ENCODE measurements around the gene RUNDC3A.

The RUNDC3A gene

GRCh38 chr17:44314524-44314868, 6.1 kb downstream of the RUNDC3A start:
- H2AFZ ChIP-seq (ENCODE audit: low read length) = no peak overlapping the region
- peak overlapping the region; percentile 75; the same call in 1 of the 2 replicates for H3K4me2 ChIP-seq (ENCODE audit: low read length)
- H3K9ac ChIP-seq (ENCODE audit: low read length) = no peak overlapping the region
- no peaks in the 10 kb centered on the region for H3F3A ChIP-seq (ENCODE audit: insufficient read depth, low read length)
- TF ChIP-seq EZH2 (IDR thresholded peaks at IDR 0.05; ENCODE audit: borderline replicate concordance, low read length) (no peak), CTCF (IDR thresholded peaks at IDR 0.05; ENCODE audit: low read length) (no peak)
- peaks cover 9% of the 10 kb centered on the region for H3K4me1 ChIP-seq (ENCODE audit: insufficient read depth, low read length, severe bottlenecking)
- no peaks in the 10 kb centered on the region for H3K9me2 ChIP-seq (ENCODE audit: low read depth, low read length)
- H4K20me1 ChIP-seq (ENCODE audit: insufficient read depth, low read length) = no peaks in the 10 kb centered on the region
- H3K9me3 ChIP-seq (ENCODE audit: low read length) = no peaks in the 10 kb centered on the region
- no peaks in the 10 kb centered on the region for H3K79me2 ChIP-seq (ENCODE audit: insufficient read depth, low read length)
- peaks cover 6% of the 10 kb centered on the region; the same call in 1 of the 2 replicates for H3K27me3 ChIP-seq (ENCODE audit: insufficient read depth, low read length)
- peak overlapping the region; percentile 53 for H3K4me3 ChIP-seq (ENCODE audit: low read depth, low read length, poor library complexity, severe bottlenecking)
- no peak overlapping the region for H3K27ac ChIP-seq (ENCODE audit: low read depth, low read length, poor library complexity, severe bottlenecking)
- peaks cover 3% of the 10 kb centered on the region for H3K36me3 ChIP-seq (ENCODE audit: insufficient read depth, low read length)

GRCh38 chr17:44314869-44315661, 6.7 kb downstream of the RUNDC3A start:
- no peak overlapping the region; the same call in 1 of the 2 replicates for H3K9ac ChIP-seq (ENCODE audit: low read length)
- no peaks in the 10 kb centered on the region for H3K9me2 ChIP-seq (ENCODE audit: low read depth, low read length)
- H2AFZ ChIP-seq (ENCODE audit: low read length) = no peak overlapping the region
- peaks cover 6% of the 10 kb centered on the region; the same call in 1 of the 2 replicates for H3K27me3 ChIP-seq (ENCODE audit: insufficient read depth, low read length)
- H3K27ac ChIP-seq (ENCODE audit: low read depth, low read length, poor library complexity, severe bottlenecking) = no peak overlapping the region
- no peaks in the 10 kb centered on the region for H3F3A ChIP-seq (ENCODE audit: insufficient read depth, low read length)
- peaks cover 9% of the 10 kb centered on the region for H3K36me3 ChIP-seq (ENCODE audit: insufficient read depth, low read length)
- no peaks in the 10 kb centered on the region for H4K20me1 ChIP-seq (ENCODE audit: insufficient read depth, low read length)
- no peak for TF ChIP-seq EZH2 (IDR thresholded peaks at IDR 0.05; ENCODE audit: borderline replicate concordance, low read length)
- TF ChIP-seq CTCF (IDR thresholded peaks at IDR 0.05; ENCODE audit: low read length) = no peak
- peak overlapping the region; percentile 53 for H3K4me3 ChIP-seq (ENCODE audit: low read depth, low read length, poor library complexity, severe bottlenecking)
- H3K9me3 ChIP-seq (ENCODE audit: low read length) = no peaks in the 10 kb centered on the region
- no peaks in the 10 kb centered on the region for H3K79me2 ChIP-seq (ENCODE audit: insufficient read depth, low read length)
- H3K4me1 ChIP-seq (ENCODE audit: insufficient read depth, low read length, severe bottlenecking) = peaks cover 9% of the 10 kb centered on the region
- H3K4me2 ChIP-seq (ENCODE audit: low read length) = peak overlapping the region; percentile 75

GRCh38 chr17:44315760-44316731, 7.6 kb downstream of the RUNDC3A start:
- H3K9ac ChIP-seq (ENCODE audit: low read length) = no peak overlapping the region; the same call in 1 of the 2 replicates
- peak overlapping the region; percentile 53 for H3K4me3 ChIP-seq (ENCODE audit: low read depth, low read length, poor library complexity, severe bottlenecking)
- H2AFZ ChIP-seq (ENCODE audit: low read length) = no peak overlapping the region
- H3K4me1 ChIP-seq (ENCODE audit: insufficient read depth, low read length, severe bottlenecking) = peaks cover 9% of the 10 kb centered on the region
- H3K27ac ChIP-seq (ENCODE audit: low read depth, low read length, poor library complexity, severe bottlenecking) = no peak overlapping the region
- no peaks in the 10 kb centered on the region for H4K20me1 ChIP-seq (ENCODE audit: insufficient read depth, low read length)
- H3F3A ChIP-seq (ENCODE audit: insufficient read depth, low read length) = no peaks in the 10 kb centered on the region
- peaks cover 6% of the 10 kb centered on the region; the same call in 1 of the 2 replicates for H3K27me3 ChIP-seq (ENCODE audit: insufficient read depth, low read length)
- TF ChIP-seq CTCF (IDR thresholded peaks at IDR 0.05; ENCODE audit: low read length) (no peak), EZH2 (IDR thresholded peaks at IDR 0.05; ENCODE audit: borderline replicate concordance, low read length) (no peak)
- H3K79me2 ChIP-seq (ENCODE audit: insufficient read depth, low read length) = no peaks in the 10 kb centered on the region
- peak overlapping the region; percentile 75 for H3K4me2 ChIP-seq (ENCODE audit: low read length)
- H3K9me2 ChIP-seq (ENCODE audit: low read depth, low read length) = no peaks in the 10 kb centered on the region
- peaks cover 19% of the 10 kb centered on the region for H3K36me3 ChIP-seq (ENCODE audit: insufficient read depth, low read length)
- no peaks in the 10 kb centered on the region for H3K9me3 ChIP-seq (ENCODE audit: low read length)

All from OCI-LY1 (cell line).